GM12872 (cell line): ENCODE measurements around the gene C3orf85.

Source experiments
- TF ChIP-seq, protein P1 (sequence below): IDR thresholded peaks from 3 replicates; pipeline ENCODE4 v1.5.1; 2011; ENCODE audit warnings: low read depth, mild to moderate bottlenecking, low read length, moderate library complexity; ENCODE audit not compliant: insufficient read depth

Gene C3orf85

DNA sequence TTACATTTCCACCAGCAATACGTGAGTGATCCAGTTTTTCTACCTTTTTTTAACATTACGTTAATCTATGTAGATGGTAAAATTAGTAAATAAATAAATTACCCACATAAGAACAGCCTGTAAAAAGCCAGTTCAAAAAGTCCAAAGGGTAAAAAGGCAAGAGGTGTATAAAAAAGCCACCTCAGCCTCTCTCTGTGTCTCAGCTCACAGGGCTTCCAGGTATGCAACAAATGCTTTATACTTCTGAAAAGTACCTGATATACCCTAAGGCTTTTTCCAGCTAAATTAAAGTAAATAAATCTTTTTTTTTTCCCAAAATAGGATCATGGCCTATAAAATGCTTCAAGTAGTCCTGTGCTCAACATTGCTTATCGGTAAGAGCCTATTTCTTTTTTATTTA, at the start of gene C3orf85:
TSS of gene C3orf85 (plus strand) at position 197 of the 400 bp plus-strand sequence. CDS start at position 326, 129 bp downstream.
- TF ChIP-seq, protein P1, sequence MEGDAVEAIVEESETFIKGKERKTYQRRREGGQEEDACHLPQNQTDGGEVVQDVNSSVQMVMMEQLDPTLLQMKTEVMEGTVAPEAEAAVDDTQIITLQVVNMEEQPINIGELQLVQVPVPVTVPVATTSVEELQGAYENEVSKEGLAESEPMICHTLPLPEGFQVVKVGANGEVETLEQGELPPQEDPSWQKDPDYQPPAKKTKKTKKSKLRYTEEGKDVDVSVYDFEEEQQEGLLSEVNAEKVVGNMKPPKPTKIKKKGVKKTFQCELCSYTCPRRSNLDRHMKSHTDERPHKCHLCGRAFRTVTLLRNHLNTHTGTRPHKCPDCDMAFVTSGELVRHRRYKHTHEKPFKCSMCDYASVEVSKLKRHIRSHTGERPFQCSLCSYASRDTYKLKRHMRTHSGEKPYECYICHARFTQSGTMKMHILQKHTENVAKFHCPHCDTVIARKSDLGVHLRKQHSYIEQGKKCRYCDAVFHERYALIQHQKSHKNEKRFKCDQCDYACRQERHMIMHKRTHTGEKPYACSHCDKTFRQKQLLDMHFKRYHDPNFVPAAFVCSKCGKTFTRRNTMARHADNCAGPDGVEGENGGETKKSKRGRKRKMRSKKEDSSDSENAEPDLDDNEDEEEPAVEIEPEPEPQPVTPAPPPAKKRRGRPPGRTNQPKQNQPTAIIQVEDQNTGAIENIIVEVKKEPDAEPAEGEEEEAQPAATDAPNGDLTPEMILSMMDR = no peak

DNA sequence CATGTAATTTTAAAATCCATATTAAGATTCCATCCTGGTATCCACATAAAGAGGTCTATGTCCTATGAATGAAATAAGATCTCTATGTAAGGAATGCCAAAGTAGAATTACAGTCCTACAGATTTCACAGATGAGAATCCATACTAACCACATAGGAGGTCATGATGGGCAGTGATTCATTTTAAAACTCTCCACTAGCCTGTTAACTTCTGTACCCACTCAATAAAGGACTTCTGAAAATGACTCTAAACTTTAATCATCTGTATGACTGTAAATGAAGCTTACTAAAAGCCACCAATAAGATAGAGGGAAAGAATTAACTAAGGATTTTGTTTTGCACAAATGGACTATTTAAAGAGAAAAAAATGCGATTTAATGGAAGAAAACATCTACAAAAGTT, 47.3 kb upstream of the C3orf85 start:
- TF ChIP-seq, protein P1 = no peak

- TF ChIP-seq, protein P1 = no peak
Measured at GRCh38 chr3:109091846-109092245, 44.7 kb upstream of the C3orf85 start.

- TF ChIP-seq, protein P1 = no peak
Measured at GRCh38 chr3:109093561-109093960, 43.0 kb upstream of the C3orf85 start.

GRCh38 chr3:109095166-109095565, 41.4 kb upstream of the C3orf85 start:
- TF ChIP-seq, protein P1 = no peak

- TF ChIP-seq, protein P1 = peak; percentile 53; the same call in 2 of the 3 replicates
Measured at GRCh38 chr3:109098079-109098644, 38.4 kb upstream of the C3orf85 start.

DNA sequence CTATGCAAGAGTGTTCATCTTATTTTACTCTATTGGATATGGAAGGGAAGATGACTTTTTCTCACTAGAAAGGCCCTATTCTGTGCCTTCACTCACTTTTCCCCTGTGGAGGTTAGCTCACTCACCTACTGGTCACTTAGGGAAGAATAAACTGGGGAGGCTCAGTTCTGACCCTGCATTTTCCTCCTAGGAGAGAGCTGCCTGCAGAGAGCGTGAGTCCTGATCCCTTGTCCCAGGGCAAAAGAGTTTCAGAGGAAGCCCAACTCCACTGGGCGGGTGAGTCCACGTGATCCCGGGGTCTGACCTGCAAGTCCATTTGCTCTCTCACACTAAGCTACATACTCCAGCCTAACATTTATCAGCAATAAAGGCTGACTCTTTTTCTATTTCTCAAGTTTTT, 26.9 kb upstream of the C3orf85 start:
- TF ChIP-seq, protein P1 = no peak
